Pulmonary artery endothelial cell (primary cell): ENCODE measurements around the gene PLS1. TPM values are rescaled to one million over a fixed set of nuclear protein-coding genes. Genes with fewer than 3 reads are reported as not detected.
"Not testable (repeated sequence)": the region's sequence is repeated elsewhere in the genome, so short reads cannot be mapped to it uniquely, and the experiment has no call there.

Experiments used
- DNase-seq: peaks from one replicate; pipeline ENCODE4 v3.0.0-alpha.2; 2011; ENCODE audit warnings: low read depth, low spot score
- total RNA-seq: library from RNA; depleted of rRNA; stranded (reverse); fragments of >200 nt; gene quantifications from 2 replicates; pipeline ENCODE4 v1.2.3, GENCODE V29; 2014

Gene PLS1
- 3.4 TPM in 2 replicates for total RNA-seq

GRCh38 chr3:142595951-142596725 is at the start of gene PLS1:
Gene PLS1, plus strand, starts transcription at chr3:142596393. Its CDS starts 67,845 bp downstream, at chr3:142664238.
- no peak for DNase-seq

- no peak for DNase-seq
These were observed 46.2 kb upstream of the PLS1 start for GRCh38 chr3:142549986-142550385.

GRCh38 chr3:142552579-142552978 is 43.6 kb upstream of the PLS1 start:
- not testable (repeated sequence) for DNase-seq

- no peak for DNase-seq
These were observed 42.5 kb upstream of the PLS1 start for GRCh38 chr3:142553741-142554140.

GRCh38 chr3:142560118-142560517 is 36.1 kb upstream of the PLS1 start:
- DNase-seq, result no peak

- no peak for DNase-seq
These were observed 32.6 kb upstream of the PLS1 start for GRCh38 chr3:142563496-142563997.

GRCh38 chr3:142566096-142566495 is 30.1 kb upstream of the PLS1 start:
- no peak for DNase-seq

- DNase-seq, result no peak
These were observed 27.7 kb upstream of the PLS1 start for GRCh38 chr3:142568393-142569017.

- not testable (repeated sequence) for DNase-seq
These were observed 26.8 kb upstream of the PLS1 start for GRCh38 chr3:142569422-142569821.

GRCh38 chr3:142574223-142574622 is 22.0 kb upstream of the PLS1 start:
- not testable (repeated sequence) for DNase-seq

- no peak for DNase-seq
These were observed 21.5 kb upstream of the PLS1 start for GRCh38 chr3:142574665-142575064.

- DNase-seq, result no peak
These were observed 19.4 kb upstream of the PLS1 start for GRCh38 chr3:142576792-142577191.

GRCh38 chr3:142577696-142578328 is 18.4 kb upstream of the PLS1 start:
- no peak for DNase-seq

- peak; percentile 84 for DNase-seq
These were observed 17.6 kb upstream of the PLS1 start, which contains the start of gene ATR for GRCh38 chr3:142578329-142579223. Gene ATR, minus strand, starts transcription at chr3:142578733. Its CDS starts 29 bp downstream, at chr3:142578704.

GRCh38 chr3:142580061-142580423 is 16.2 kb upstream of the PLS1 start:
- no peak for DNase-seq

- DNase-seq, result not testable (repeated sequence)
These were observed 15.1 kb upstream of the PLS1 start for GRCh38 chr3:142581070-142581469.

- DNase-seq, result peak; percentile 50
These were observed 9.3 kb upstream of the PLS1 start for GRCh38 chr3:142586803-142587406.

GRCh38 chr3:142588703-142589102 is 7.5 kb upstream of the PLS1 start:
- DNase-seq, result no peak

- DNase-seq, result not testable (repeated sequence)
These were observed 3.9 kb upstream of the PLS1 start for GRCh38 chr3:142592268-142592667.

GRCh38 chr3:142595141-142595540 is 1.1 kb upstream of the PLS1 start:
- DNase-seq, result no peak

GRCh38 chr3:142595581-142595950 is 627 bp upstream of the PLS1 start:
- no peak for DNase-seq
